CD4-positive, alpha-beta memory T cell (primary cell): ENCODE data around the gene RPS6KA5. TPM values are rescaled to one million over a fixed set of nuclear protein-coding genes. Genes with fewer than 3 reads are reported as not detected.
A peak's percentile ranks its signal among the peaks of the same experiment; 100 is the strongest.
"Not testable (repeated sequence)": the region's sequence is repeated elsewhere in the genome, so short reads cannot be mapped to it uniquely, and the experiment has no call there.

Source experiments
- CTCF ChIA-PET: fragments of 350-600 bp; sonication (Branson Sonifier 250); formaldehyde crosslinking; loops from one replicate; lab custom pipeline; 2021; ENCODE audit warnings: inconsistent platforms; ENCODE audit not compliant: partially characterized antibody; lab: Charles Lee
- POLR2A ChIA-PET: fragments of 350-600 bp; sonication (Branson Sonifier 250); formaldehyde crosslinking; loops from one replicate; lab custom pipeline; 2021; ENCODE audit not compliant: partially characterized antibody; lab: Charles Lee
- DNase-seq, 5 donors: peaks; one replicate each; pipeline versions ENCODE4 v3.0.0 to v3.0.0-alpha.2; 2020 to 2022; ENCODE audit warnings: mixed read lengths in 1 of 5
- H3K27ac ChIP-seq: one replicate; pipeline ENCODE4 v1.7.0; 2013; ENCODE audit warnings: low read depth, low read length
- H3K27me3 ChIP-seq: 2 replicates; pipeline ENCODE4 v1.7.0; 2013; ENCODE audit warnings: mild to moderate bottlenecking, low read length, moderate library complexity; ENCODE audit not compliant: insufficient read depth
- H3K36me3 ChIP-seq: 2 replicates; pipeline ENCODE4 v1.7.0; 2013; ENCODE audit warnings: mild to moderate bottlenecking, low read length, moderate library complexity; ENCODE audit not compliant: insufficient read depth
- H3K4me1 ChIP-seq: 2 replicates; pipeline ENCODE4 v1.7.0; 2013; ENCODE audit warnings: mild to moderate bottlenecking, low read length, moderate library complexity; ENCODE audit not compliant: insufficient read depth
- H3K4me3 ChIP-seq, 2 donors: one replicate each; pipeline ENCODE4 v1.7.0; 2013; ENCODE audit warnings: low read length in 2 of 2, mild to moderate bottlenecking in 1 of 2
- H3K9me3 ChIP-seq, 2 donors: one replicate each; pipeline ENCODE4 v1.7.0; 2013; ENCODE audit warnings: low read length in 2 of 2, control low read depth in 1 of 2; ENCODE audit not compliant: control insufficient read depth in 1 of 2
- H3K27ac Mint-ChIP-seq, 7 donors: one replicate each; pipeline ENCODE4 v1.8.0; 2020 to 2021; ENCODE audit warnings: mixed read lengths in 7 of 7, mild to moderate bottlenecking in 6 of 7, inconsistent platforms in 3 of 7, moderate library complexity in 3 of 7
- H3K27me3 Mint-ChIP-seq, 2 donors: one replicate each; pipeline ENCODE4 v1.8.0; 2020 to 2021; ENCODE audit warnings: mixed read lengths in 2 of 2
- H3K36me3 Mint-ChIP-seq, 2 donors: one replicate each; pipeline ENCODE4 v1.8.0; 2020 to 2021; ENCODE audit warnings: mixed read lengths in 2 of 2, inconsistent platforms in 1 of 2, mild to moderate bottlenecking in 1 of 2
- H3K4me1 Mint-ChIP-seq, 4 donors: one replicate each; pipeline ENCODE4 v1.8.0; 2020 to 2021; ENCODE audit warnings: mixed read lengths in 4 of 4, mild to moderate bottlenecking in 1 of 4
- H3K4me3 Mint-ChIP-seq, 8 donors: one replicate each; pipeline ENCODE4 v1.8.0; 2020 to 2021; ENCODE audit warnings: mixed read lengths in 8 of 8, mild to moderate bottlenecking in 7 of 8, moderate library complexity in 6 of 8, inconsistent platforms in 3 of 8
- H3K9me3 Mint-ChIP-seq, 8 donors: one replicate each; pipeline ENCODE4 v1.8.0; 2020 to 2021; ENCODE audit warnings: mixed read lengths in 8 of 8, mild to moderate bottlenecking in 5 of 8, inconsistent platforms in 3 of 8, moderate library complexity in 1 of 8
- intact Hi-C: fragments of 100-400 bp; cut with micrococcal nuclease; formaldehyde crosslinking; loops from one replicate; pipeline ENCODE4 v1.15.1; 2023
- polyA plus RNA-seq, 2 donors: library from polyadenylated mRNA; unstranded; fragments of 300-500 nt; fragmentation: Illumina TruSeq; gene quantifications; one replicate each; pipeline ENCODE4 v1.2.3, GENCODE V29; 2021
- total RNA-seq, 2 experiments: library from RNA; stranded (reverse); gene quantifications; one replicate each; pipeline ENCODE4 v1.2.3, GENCODE V29; 2021

The RPS6KA5 gene
- total and polyA plus RNA-seq, 4 experiments from 2014 or later, result 28.8 to 44.7 (median 36.3) TPM

- H3K9me3 Mint-ChIP-seq, H3K9me3 ChIP-seq, H3K4me3 Mint-ChIP-seq, DNase-seq, H3K36me3 Mint-ChIP-seq, intact Hi-C loops, H3K27ac ChIP-seq, H3K27me3 ChIP-seq, H3K4me1 ChIP-seq, H3K4me3 ChIP-seq, H3K27me3 Mint-ChIP-seq, H3K36me3 ChIP-seq: not testable (repeated sequence)
- Mint-ChIP-seq H3K4me1 (peaks cover 2 to 11% (median 6%) of the 10 kb centered on the region in 4 donors), H3K27ac (peak overlapping the region in 1 of 7 donors; percentile 19)
- CTCF ChIA-PET, result interaction anchor here (1.5 kb wide), 1 partner anchor 10 kb away, joined by 3 read pairs; no protein-coding TSS in a partner anchor
- POLR2A ChIA-PET, result interaction anchor here (1.2 to 2.0 kb wide), 2 partner anchors 10 to 27 kb away, joined by 4 to 6 read pairs; no protein-coding TSS in a partner anchor
Observed at GRCh38 chr14:91087470-91087869, 27.0 kb upstream of the RPS6KA5 start.

DNA sequence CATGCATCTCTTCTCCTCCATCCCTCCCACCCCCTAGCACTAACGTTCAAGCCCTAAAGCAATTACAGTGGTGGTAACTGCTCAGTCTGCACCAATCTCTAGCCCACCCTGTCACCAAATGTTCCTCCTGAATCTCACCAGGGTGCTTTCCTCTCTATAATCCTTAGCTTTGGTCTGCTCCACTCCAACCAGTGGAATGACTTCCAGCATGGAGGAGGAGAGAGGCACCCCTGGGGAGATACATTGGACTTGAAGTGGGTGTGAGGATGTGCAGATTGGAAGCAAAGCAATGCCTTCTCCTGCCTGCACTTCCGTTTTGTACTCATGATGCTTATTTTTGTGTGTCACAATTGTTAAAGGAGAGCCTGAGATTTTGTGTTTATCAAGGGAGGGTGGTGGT lies 24.1 kb upstream of the RPS6KA5 start:
- no peaks in the 10 kb centered on the region for H3K9me3 Mint-ChIP-seq
- peaks cover under 1% of the 10 kb centered on the region for H3K4me1 ChIP-seq

DNA sequence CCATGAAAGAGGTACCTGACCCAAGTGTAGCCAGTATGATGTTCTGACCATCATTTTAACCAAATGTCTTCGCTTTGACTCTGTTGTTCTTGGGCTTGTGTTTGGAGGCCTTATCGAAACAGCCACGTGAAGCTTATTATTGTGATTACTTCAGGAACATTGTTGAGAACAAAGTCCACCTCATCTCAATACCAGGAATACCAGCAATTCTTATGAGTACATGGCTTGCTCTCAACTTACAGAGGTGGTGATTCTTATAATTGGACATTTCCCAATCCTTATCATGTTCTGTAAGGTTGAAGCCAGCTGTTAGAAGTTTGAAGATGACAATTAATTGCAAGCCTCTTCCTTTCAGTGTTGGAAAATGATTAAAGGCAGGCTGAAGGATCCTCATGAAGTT lies 21.8 kb upstream of the RPS6KA5 start:
- Histone ChIP-seq H3K4me3 (no peak overlapping the region), H3K36me3 (no peaks in the 10 kb centered on the region), H3K4me1 (peaks cover 22% of the 10 kb centered on the region), H3K27ac (no peak overlapping the region), H3K9me3 (no peaks in the 10 kb centered on the region), H3K27me3 (no peaks in the 10 kb centered on the region)
- Mint-ChIP-seq H3K27me3 (no peaks in the 10 kb centered on the region), H3K4me1 (peaks cover 14 to 31% (median 23%) of the 10 kb centered on the region in 4 donors), H3K9me3 (no peaks in the 10 kb centered on the region), H3K4me3 (no peak overlapping the region), H3K27ac (no peak overlapping the region), H3K36me3 (no peaks in the 10 kb centered on the region)
- CTCF ChIA-PET, result interaction anchor here (1.3 kb wide), 1 partner anchor 91 kb away, joined by 5 read pairs; no protein-coding TSS in a partner anchor
- no peak for DNase-seq
- intact Hi-C loops, result no loop called here
- POLR2A ChIA-PET, result interaction anchor here (1.3 to 2.0 kb wide), 3 partner anchors 21 to 33 kb away, joined by 3 to 14 read pairs (median 3); partner anchors contain the start of gene RPS6KA5

More for the DNA sequence above, 24.1 kb upstream of the RPS6KA5 start:
- no peak overlapping the region for H3K4me3 Mint-ChIP-seq
- intact Hi-C loops, result no loop called here
- H3K9me3 ChIP-seq, result no peaks in the 10 kb centered on the region
- CTCF ChIA-PET, result interaction anchor here (0.7 to 1.4 kb wide), 3 partner anchors 13 to 74 kb away, joined by 3 read pairs; no protein-coding TSS in a partner anchor
- no peak for DNase-seq
- H3K27ac ChIP-seq, result no peak overlapping the region
- H3K36me3 Mint-ChIP-seq, result no peaks in the 10 kb centered on the region
- no peaks in the 10 kb centered on the region for H3K27me3 ChIP-seq
- H3K4me3 ChIP-seq, result no peak overlapping the region
- H3K4me1 Mint-ChIP-seq, result peaks cover 6 to 23% (median 12%) of the 10 kb centered on the region in 4 donors
- H3K27me3 Mint-ChIP-seq, result no peaks in the 10 kb centered on the region
- no peak overlapping the region for H3K27ac Mint-ChIP-seq
- H3K36me3 ChIP-seq, result no peaks in the 10 kb centered on the region
- POLR2A ChIA-PET, result interaction anchor here (0.7 to 1.9 kb wide), 4 partner anchors 13 to 1391 kb away, joined by 3 to 4 read pairs (median 3); partner anchors contain the start of gene RPS6KA5

- peaks cover 23 to 47% (median 31%) of the 10 kb centered on the region in 4 donors for H3K4me1 Mint-ChIP-seq
- CTCF ChIA-PET, result interaction anchor here (2.8 kb wide), 1 partner anchor 19 kb away, joined by 16 read pairs; the partner anchor contains the start of gene RPS6KA5
- no peaks in the 10 kb centered on the region for H3K36me3 ChIP-seq
- no peaks in the 10 kb centered on the region for H3K36me3 Mint-ChIP-seq
- H3K9me3 Mint-ChIP-seq, result no peaks in the 10 kb centered on the region
- DNase-seq, result no peak
- peaks cover 33% of the 10 kb centered on the region for H3K4me1 ChIP-seq
- POLR2A ChIA-PET, result interaction anchor here (2.0 to 2.7 kb wide), 3 partner anchors 19 to 35 kb away, joined by 6 to 70 read pairs (median 14); partner anchors contain the start of gene RPS6KA5
- no peak overlapping the region for H3K27ac ChIP-seq
- H3K27me3 ChIP-seq, result no peaks in the 10 kb centered on the region
- H3K27ac Mint-ChIP-seq, result peak overlapping the region in 2 of 7 donors; percentile 59 to 81
- H3K4me3 ChIP-seq, result no peak overlapping the region
- intact Hi-C loops, result no loop called here
- no peaks in the 10 kb centered on the region for H3K9me3 ChIP-seq
- peak overlapping the region in 3 of 8 donors; percentile 5 to 41 (median 8) for H3K4me3 Mint-ChIP-seq
- H3K27me3 Mint-ChIP-seq, result no peaks in the 10 kb centered on the region
Observed at GRCh38 chr14:91080071-91080470, 19.6 kb upstream of the RPS6KA5 start.

DNA sequence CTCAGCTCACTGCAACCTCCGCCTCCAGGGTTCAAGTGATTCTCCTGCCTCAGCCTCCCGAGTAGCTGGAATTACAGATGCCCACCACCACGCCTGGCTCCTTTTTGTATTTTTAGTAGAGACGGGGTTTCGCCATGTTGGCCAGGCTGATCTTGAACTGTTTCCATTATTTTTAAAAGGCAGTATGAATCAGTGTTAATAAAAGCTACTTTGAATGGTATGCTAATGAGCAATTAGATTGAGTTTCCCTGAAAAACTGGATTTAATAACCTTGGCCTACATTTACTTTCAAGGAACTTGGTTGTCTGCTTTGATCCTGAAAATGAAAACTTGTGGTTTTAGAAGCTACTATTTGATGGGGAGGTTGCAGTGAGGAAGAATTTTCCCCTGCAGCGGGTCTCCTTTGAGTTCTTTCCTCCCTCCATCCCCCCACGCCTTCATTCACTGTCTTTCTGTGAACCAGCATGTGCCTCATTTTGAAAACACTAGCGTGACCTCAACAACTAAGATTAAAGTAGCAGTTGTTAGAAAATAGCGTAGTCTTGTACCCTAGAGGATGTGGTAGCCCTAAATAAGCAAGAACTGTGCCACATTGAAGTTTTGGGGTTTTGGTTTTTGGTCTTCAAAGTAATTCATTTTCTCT lies 17.8 kb upstream of the RPS6KA5 start:
- ChIA-PET CTCF (interaction anchor here (0.7 to 2.8 kb wide), 8 partner anchors 12 to 95 kb away, joined by 3 to 16 read pairs (median 4); partner anchors contain the start of genes DGLUCY and RPS6KA5), POLR2A (interaction anchor here (0.5 to 2.7 kb wide), 11 partner anchors 10 to 152 kb away, joined by 3 to 70 read pairs (median 4); partner anchors contain the start of genes DGLUCY and RPS6KA5)
- peak overlapping the region; percentile 79 to 91 (median 89) for H3K27ac Mint-ChIP-seq
- H3K27me3 Mint-ChIP-seq, result no peaks in the 10 kb centered on the region
- H3K9me3 Mint-ChIP-seq, result no peaks in the 10 kb centered on the region
- Histone ChIP-seq H3K9me3 (no peaks in the 10 kb centered on the region), H3K36me3 (no peaks in the 10 kb centered on the region), H3K27ac (no peak overlapping the region), H3K27me3 (no peaks in the 10 kb centered on the region), H3K4me1 (peaks cover 33% of the 10 kb centered on the region), H3K4me3 (no peak overlapping the region)
- no peaks in the 10 kb centered on the region for H3K36me3 Mint-ChIP-seq
- DNase-seq, result peak; percentile 68 to 87 (median 82)
- peaks cover 23 to 48% (median 32%) of the 10 kb centered on the region in 4 donors for H3K4me1 Mint-ChIP-seq
- H3K4me3 Mint-ChIP-seq, result peak overlapping the region; percentile 58 to 75 (median 64)
- intact Hi-C loops, result loop anchor here (1.0 kb wide), 2 partner anchors 18 to 36 kb away; partner anchors contain the start of genes DGLUCY and RPS6KA5

DNA sequence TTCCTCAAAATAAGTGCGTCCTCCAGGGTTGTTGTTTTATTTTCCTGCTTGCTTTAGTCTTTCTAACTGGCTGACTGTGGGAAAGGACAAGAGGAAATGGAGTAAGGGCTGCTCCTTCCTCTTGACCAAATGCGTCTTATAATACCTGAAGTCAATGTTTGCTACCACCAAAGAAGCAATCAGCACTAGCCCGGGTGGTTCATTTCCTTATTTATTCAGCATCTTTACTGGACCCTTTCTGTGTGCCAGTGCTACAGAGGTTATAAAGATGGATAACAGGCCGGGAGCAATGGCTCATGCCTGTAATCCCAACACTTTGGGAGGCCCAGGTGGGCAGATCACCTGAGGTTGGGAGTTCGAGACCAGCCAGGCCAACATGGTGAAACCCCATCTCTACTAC lies 15.1 kb upstream of the RPS6KA5 start:
- DNase-seq, result no peak
- Histone ChIP-seq H3K9me3 (no peaks in the 10 kb centered on the region), H3K27ac (no peak overlapping the region), H3K36me3 (no peaks in the 10 kb centered on the region), H3K27me3 (no peaks in the 10 kb centered on the region), H3K4me1 (peaks cover 35% of the 10 kb centered on the region), H3K4me3 (no peak overlapping the region)
- CTCF ChIA-PET, result no interaction called here
- Mint-ChIP-seq H3K9me3 (no peaks in the 10 kb centered on the region), H3K36me3 (no peaks in the 10 kb centered on the region), H3K27me3 (no peaks in the 10 kb centered on the region), H3K4me3 (no peak overlapping the region), H3K4me1 (peaks cover 22 to 46% (median 33%) of the 10 kb centered on the region in 4 donors), H3K27ac (no peak overlapping the region)
- intact Hi-C loops, result no loop called here
- POLR2A ChIA-PET, result interaction anchor here (1.0 to 1.6 kb wide), 5 partner anchors 9 to 39 kb away, joined by 3 to 5 read pairs (median 4); partner anchors contain the start of gene RPS6KA5

- peaks cover 52% of the 10 kb centered on the region for H3K4me1 ChIP-seq
- no peaks in the 10 kb centered on the region for H3K36me3 ChIP-seq
- CTCF ChIA-PET, result no interaction called here
- Mint-ChIP-seq H3K27me3 (no peaks in the 10 kb centered on the region), H3K27ac (peak overlapping the region in 3 of 7 donors; percentile 8 to 74 (median 74)), H3K4me1 (peaks cover 26 to 55% (median 39%) of the 10 kb centered on the region in 4 donors), H3K9me3 (peaks cover 0 to 3% (median 0%) of the 10 kb centered on the region in 8 donors), H3K36me3 (peaks cover 0 to 3% of the 10 kb centered on the region in 2 donors), H3K4me3 (peak overlapping the region in 1 of 8 donors; percentile 22)
- POLR2A ChIA-PET, result interaction anchor here (2.5 to 3.6 kb wide), 3 partner anchors 8 to 10 kb away, joined by 12 to 14 read pairs (median 13); partner anchors contain the start of gene RPS6KA5
- no peak overlapping the region for H3K27ac ChIP-seq
- no peak overlapping the region for H3K4me3 ChIP-seq
- no peaks in the 10 kb centered on the region for H3K27me3 ChIP-seq
- no peak for DNase-seq
- intact Hi-C loops, result no loop called here
- no peaks in the 10 kb centered on the region for H3K9me3 ChIP-seq
Observed at GRCh38 chr14:91070572-91070971, 10.1 kb upstream of the RPS6KA5 start.
